GM13977 (cell line): ENCODE measurements around the gene CD2BP2.

Experiments used
- DNase-seq: peaks from one replicate; pipeline ENCODE4 v3.0.0; 2012; ENCODE audit warnings: low spot score
- CTCF ChIP-seq: IDR thresholded peaks from 2 replicates; pipeline ENCODE4 v1.5.1; 2012; ENCODE audit warnings: mild to moderate bottlenecking, control low read depth; ENCODE audit not compliant: insufficient read depth; ENCODE audit errors: extremely low read depth, missing control alignments
- in situ Hi-C: fragments of 300-500 bp; cut with MboI; formaldehyde crosslinking; loops from one replicate; pipeline ENCODE4 v1.12.0; 2022; ENCODE audit warnings: low sequenced_read_pairs, low pct_unique_long_range_greater_than_20kb, mixed read lengths, inconsistent platforms; ENCODE audit not compliant: unreplicated experiment

Gene CD2BP2

GRCh38 chr16:30372725-30373124, 17.6 kb upstream of the CD2BP2 start:
- no peak for TF ChIP-seq CTCF
- no peak for DNase-seq
- in situ Hi-C loops = no loop called here

GRCh38 chr16:30372038-30372712, 17.1 kb upstream of the CD2BP2 start:
- DNase-seq = no peak
- in situ Hi-C loops = no loop called here
- no peak for TF ChIP-seq CTCF

- in situ Hi-C loops = no loop called here
- peak; percentile 19 for TF ChIP-seq CTCF
- DNase-seq = no peak
These were observed 16.2 kb upstream of the CD2BP2 start for GRCh38 chr16:30371248-30371816.

GRCh38 chr16:30370456-30371247, 15.5 kb upstream of the CD2BP2 start, which contains the start of gene TBC1D10B:
TBC1D10B (minus strand) TSS chr16:30370494; CDS start chr16:30370183, 311 bp downstream.
- TF ChIP-seq CTCF = no peak
- DNase-seq = peak; percentile 97
- in situ Hi-C loops = no loop called here

- no peak for DNase-seq
- peak; percentile 32 for TF ChIP-seq CTCF
- in situ Hi-C loops = no loop called here
These were observed 14.9 kb upstream of the CD2BP2 start for GRCh38 chr16:30369938-30370455.

- in situ Hi-C loops = no loop called here
- DNase-seq = no peak
- no peak for TF ChIP-seq CTCF
These were observed 14.2 kb upstream of the CD2BP2 start for GRCh38 chr16:30369091-30369937.
